Stimulated activated CD4-positive, alpha-beta T cell treated with anti-CD3 and anti-CD28 coated beads, Interleukin-1b, Interleukin-23, amount 100 ng/mL, for 1 hour (primary cell): ENCODE data around the gene CLMP.
"Not testable (repeated sequence)": the region's sequence is repeated elsewhere in the genome, so short reads cannot be mapped to it uniquely, and the experiment has no call there.

Source experiments
- DNase-seq, 2 donors: peaks; one replicate each; pipeline ENCODE4 v3.0.0-alpha.2; 2020; ENCODE audit warnings: low read depth in 2 of 2

Gene CLMP

GRCh38 chr11:123137431-123138224 lies 57.4 kb downstream of the CLMP start:
- DNase-seq: no peak

GRCh38 chr11:123135863-123136446 lies 59.1 kb downstream of the CLMP start:
- no peak for DNase-seq

DNA sequence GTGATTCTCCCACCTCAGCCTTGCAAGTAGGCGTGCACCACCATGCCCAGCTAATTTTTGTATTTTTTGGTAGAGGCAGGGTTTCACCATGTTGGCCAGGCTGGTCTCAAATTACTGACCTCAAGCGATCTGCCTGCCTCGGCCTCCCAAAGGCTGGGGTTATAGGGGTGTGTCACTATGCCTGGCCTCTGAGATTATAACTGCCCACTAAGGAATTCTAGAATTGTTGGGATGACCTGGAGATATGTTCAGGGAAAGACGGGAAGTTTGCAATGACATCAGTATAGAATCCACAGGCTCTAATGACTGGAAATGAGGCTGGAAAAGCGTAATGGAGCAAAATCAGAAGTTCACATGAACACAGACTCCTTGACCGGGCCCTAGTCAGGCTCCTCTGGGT lies 62.2 kb downstream of the CLMP start:
- no peak for DNase-seq

DNA sequence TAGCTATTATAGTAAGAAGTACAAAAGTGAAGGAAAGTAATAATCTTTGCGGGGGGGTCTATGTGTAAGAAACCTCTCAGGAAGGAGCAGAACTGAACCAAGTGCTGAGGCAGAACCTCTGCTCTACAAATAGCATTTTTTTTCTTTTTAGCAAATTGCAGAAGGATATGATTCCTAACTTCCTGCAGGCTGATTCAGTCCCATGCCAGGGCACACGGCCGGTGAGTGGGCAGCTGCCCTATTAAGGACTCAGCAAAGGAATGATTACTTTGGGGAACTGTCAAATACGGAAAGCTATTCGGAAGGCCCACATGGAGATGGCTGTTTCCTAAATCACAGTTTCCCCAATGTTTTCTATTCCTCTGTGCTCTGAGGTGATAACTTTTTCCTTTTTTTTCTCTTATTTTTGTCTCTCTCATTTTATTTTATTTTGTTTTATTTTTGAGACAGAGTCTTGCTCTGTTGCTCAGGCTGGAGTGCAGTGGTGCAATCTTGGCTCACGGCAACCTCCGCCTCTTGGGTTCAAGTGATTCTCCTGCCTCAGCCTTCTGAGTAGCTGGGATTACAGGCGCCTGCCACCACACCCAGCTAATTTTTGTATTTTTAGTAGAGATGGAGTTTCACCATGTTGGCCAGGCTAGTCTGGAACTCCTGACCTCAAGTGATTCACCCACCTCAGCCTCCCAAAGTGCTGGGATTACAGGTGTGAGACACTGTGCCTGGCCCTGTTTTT lies 62.8 kb downstream of the CLMP start:
- DNase-seq: not testable (repeated sequence)

GRCh38 chr11:123129920-123130319 lies 65.1 kb downstream of the CLMP start:
- DNase-seq: no peak

GRCh38 chr11:123125169-123125568 lies 69.9 kb downstream of the CLMP start:
- DNase-seq: no peak

- DNase-seq: no peak
Observed at GRCh38 chr11:123122852-123123251, 72.2 kb downstream of the CLMP start.

DNA sequence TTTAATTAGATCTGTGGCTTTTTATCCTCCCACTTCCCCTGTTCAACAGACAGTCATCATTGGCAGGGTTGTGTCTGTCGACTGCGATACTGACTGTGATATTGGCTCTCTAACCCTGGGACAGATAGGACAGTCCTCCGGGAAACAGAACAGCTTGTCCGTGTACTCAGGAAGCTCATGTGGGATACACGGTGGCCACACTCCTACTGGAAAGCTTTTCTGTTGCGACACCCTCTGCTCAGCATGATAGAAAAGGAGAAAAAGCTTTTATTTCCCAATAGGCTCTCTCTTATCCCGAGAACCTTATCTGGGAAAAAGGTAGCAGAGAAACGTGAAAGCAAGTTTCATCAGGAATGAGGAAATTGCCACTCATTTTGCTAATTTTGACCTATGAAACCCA lies 72.7 kb downstream of the CLMP start:
- no peak for DNase-seq

GRCh38 chr11:123116486-123116885 lies 78.6 kb downstream of the CLMP start:
- DNase-seq: no peak

DNA sequence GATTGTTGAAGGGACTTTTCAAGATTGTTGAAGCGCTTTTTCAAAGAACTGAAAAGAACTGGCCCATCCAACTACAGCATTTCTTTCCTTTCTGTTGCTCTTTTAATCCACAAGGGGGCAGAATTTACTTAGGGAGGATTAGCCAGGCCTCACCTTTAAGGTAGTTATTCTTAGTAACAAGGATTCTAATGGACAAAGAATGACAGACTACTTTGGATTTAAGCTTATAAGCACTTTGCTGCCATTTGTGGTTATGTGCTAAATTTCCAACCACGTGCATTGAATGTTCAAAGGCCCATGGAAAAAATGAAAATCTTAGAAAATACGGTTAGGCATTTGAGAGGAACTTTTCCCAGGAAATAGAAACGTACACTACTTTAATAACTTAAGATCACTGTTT lies 83.6 kb downstream of the CLMP start:
- no peak for DNase-seq

- no peak for DNase-seq
Observed at GRCh38 chr11:123110397-123110796, 84.7 kb downstream of the CLMP start.

DNA sequence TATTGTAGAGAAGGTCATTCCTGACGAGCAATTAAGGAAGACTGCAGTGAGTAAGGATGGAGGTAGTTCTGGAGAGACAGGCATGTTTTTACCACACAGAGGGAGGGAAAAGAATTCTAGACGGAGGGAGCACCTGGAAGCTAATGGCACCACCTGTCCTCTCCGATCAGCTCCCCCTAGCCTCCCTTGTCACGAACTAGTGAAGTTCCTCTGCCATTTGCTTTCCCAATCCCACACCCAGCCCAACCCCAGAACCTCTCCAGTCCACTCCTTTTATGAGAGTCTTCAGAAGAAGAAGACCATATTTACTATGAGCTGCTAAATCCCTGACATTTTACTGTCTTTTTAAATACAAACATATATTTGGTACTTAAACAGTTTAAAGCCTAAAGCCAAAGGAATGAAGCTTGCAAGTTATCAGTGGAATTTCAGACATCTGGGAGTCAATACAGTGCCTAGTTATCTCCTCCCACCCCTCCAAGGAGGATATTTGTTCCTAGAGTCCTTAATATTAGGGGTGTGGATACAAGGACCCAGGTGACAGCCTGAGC lies 87.0 kb downstream of the CLMP start:
- no peak for DNase-seq

- DNase-seq: no peak
Observed at GRCh38 chr11:123104697-123105096, 90.4 kb downstream of the CLMP start.

- no peak for DNase-seq
Observed at GRCh38 chr11:123103326-123103980, 91.6 kb downstream of the CLMP start.

DNA sequence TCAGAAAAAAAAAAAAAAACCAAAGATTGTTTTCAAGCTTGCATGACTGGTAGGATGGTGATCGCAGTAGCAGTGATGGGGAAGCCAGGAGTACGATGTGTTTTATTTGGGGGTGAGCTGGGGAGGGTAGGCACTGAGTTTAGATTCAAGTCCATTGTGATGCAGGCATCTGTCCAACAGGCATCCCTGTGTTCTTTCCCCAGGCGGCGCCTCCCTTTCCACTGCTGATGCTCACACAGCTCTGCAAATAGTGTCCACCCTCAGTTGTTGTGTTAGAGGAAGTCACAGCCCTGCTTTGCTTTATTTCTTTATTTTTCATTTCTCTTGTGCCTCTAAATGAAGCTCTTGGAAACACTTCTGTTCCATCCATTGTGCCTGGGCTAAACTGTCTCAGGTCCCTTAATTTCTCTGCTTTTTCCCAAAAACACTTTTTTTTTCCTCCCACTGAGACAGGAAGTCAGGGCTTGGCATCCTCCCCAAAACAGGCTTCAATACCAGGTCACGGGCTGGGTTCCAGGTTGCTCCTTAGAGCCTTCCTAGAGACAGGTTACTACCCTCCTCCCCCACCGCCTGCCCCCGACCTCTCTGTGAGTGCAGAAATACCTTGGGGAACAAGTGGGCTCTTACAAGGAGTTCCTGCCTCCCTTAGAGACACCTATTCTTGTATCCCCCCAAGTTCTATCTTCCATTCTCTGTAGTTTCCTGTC lies 94.5 kb downstream of the CLMP start:
- no peak for DNase-seq

- no peak for DNase-seq
Observed at GRCh38 chr11:123098990-123099389, 96.1 kb downstream of the CLMP start.

DNA sequence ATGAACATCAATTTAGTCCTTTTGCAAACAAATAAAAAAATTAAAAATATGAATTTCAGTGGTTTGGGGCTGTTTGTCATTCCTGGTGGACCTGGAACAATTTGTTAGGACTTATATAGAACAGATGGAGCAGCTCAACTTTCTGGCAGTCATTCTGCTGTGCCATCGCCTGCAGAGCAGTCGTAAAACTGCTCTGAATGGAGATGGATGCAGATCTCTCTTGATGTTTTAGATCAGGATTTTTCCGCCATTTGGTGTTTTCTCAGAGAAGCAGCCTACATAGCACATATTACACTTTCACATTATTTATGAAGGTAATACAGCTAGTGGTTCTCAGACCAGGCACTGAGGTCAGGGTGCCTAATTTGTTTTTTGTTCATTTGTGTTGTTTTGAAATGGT lies 101.3 kb downstream of the CLMP start:
- no peak for DNase-seq

DNA sequence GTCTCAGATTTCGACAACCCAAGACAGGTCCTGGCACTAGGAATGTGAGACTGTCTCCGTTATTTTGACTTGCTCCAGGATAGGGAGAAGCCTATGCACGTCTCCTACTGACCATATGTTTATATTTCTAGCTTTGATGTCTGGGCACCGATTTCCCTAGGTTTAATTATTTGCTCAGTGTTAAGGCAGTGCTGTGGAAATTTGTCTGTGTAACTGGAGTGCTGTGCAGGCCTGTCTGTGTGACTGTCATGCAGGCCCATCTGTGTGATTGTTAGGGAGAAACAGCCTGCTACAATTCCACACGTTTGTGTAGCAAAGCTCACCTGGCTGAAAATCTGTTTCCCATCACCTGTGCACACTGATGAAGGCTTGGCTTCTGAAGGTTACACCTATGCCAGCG lies 103.5 kb downstream of the CLMP start:
- no peak for DNase-seq

- not testable (repeated sequence) for DNase-seq
Observed at GRCh38 chr11:123090168-123090567, 104.9 kb downstream of the CLMP start.

DNA sequence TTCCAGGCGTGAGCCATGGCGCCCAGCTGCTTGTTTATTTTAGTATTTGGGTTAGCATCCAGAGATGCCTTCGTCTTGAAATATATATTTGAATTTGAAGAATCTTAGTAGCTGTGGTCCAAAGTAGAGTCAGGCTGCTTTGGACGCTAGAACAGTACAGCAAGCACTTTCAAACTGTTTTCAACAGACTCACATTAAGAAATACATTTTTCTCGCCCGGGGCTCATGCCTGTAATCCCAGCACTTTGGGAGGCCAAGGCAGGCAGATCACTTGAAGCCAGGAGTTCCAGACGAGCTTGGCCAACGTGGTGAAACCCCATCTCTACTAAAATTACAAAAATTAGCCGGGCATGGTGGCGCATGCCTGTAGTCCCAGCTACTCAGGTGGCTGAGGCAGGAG lies 106.2 kb downstream of the CLMP start:
- not testable (repeated sequence) for DNase-seq

DNA sequence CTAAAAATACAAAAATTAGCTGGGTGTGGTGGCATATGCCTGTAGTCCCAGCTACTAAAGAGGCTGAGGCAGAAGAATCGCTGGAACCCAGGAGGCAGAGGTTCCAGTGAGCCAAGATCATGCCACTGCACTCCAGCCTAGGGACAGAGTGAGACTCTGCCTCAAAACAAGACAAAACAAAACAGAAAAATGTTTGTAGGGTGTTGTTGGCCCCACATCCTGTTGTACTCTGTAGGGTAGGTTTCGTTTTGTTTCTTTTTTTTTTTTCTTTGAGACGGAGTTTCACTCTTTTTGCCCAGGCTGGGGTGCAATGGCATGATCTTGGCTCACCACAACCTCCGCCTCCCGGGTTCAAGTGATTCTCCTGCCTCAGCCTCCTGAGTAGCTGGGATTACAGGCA lies 107.4 kb downstream of the CLMP start:
- not testable (repeated sequence) for DNase-seq
